SU-DHL-6 (cell line): Measurements from ENCODE around the gene SPDYE17.
"Not testable (repeated sequence)": the region's sequence is repeated elsewhere in the genome, so short reads cannot be mapped to it uniquely, and the experiment has no call there.

ENCODE experiments used
- EZH2phosphoT487 ChIP-seq: fragments of 200-600 bp; sonication (generic), shearing (Covaris generic); conservative IDR thresholded peaks from 2 replicates; pipeline ENCODE4 v1.6.1; 2018; ENCODE audit warnings: mild to moderate bottlenecking, antibody characterized with exemption, low read length, moderate library complexity, mixed read lengths
- TF ChIP-seq, protein P1 (sequence below): fragments of 200-600 bp; sonication (generic); IDR thresholded peaks from one replicate; pipeline ENCODE4 v1.5.1; 2017; ENCODE audit warnings: antibody characterized with exemption, mild to moderate bottlenecking, low read length, moderate library complexity; ENCODE audit not compliant: insufficient read depth, poor library complexity, severe bottlenecking

DNA sequence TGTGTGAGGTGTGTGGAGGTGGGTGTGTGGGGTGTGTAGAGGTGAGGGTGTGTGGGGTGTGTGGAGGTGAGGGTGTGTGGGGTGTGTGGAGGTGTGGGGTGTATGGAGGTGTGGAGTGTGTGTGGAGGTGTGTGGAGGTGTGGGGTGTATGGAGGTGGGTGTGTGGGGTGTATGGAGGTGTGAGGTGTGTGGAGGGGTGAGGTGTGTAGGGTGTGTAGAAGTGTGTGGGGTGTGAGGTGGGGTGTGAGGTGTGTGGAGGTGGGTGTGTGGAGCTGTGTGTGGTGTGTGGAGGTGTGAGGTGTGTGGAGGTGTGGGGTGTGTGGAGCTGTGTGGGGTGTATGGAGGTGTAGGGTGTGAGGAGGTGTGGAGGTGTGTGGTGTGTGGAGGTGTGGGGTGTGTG lies 35.2 kb downstream of the SPDYE17 start:
- TF ChIP-seq, protein P1, sequence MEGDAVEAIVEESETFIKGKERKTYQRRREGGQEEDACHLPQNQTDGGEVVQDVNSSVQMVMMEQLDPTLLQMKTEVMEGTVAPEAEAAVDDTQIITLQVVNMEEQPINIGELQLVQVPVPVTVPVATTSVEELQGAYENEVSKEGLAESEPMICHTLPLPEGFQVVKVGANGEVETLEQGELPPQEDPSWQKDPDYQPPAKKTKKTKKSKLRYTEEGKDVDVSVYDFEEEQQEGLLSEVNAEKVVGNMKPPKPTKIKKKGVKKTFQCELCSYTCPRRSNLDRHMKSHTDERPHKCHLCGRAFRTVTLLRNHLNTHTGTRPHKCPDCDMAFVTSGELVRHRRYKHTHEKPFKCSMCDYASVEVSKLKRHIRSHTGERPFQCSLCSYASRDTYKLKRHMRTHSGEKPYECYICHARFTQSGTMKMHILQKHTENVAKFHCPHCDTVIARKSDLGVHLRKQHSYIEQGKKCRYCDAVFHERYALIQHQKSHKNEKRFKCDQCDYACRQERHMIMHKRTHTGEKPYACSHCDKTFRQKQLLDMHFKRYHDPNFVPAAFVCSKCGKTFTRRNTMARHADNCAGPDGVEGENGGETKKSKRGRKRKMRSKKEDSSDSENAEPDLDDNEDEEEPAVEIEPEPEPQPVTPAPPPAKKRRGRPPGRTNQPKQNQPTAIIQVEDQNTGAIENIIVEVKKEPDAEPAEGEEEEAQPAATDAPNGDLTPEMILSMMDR: not testable (repeated sequence)
- TF ChIP-seq EZH2phosphoT487: not testable (repeated sequence)
